Caco-2 (cell line): ENCODE results near the gene CCN5. TPM values are rescaled to one million over a fixed set of nuclear protein-coding genes. Genes with fewer than 3 reads are reported as not detected.

Source experiments
- BruUV-seq: library from RNA; stranded (reverse); fragments of 400-500 nt; replicated peaks from 2 replicates; lab custom pipeline; 2021; lab: Mats Ljungman, UMichigan
- CTCF ChIA-PET: fragments of 300-600 bp; sonication (Branson Sonifier 250); formaldehyde crosslinking; loops from one replicate; lab custom pipeline; 2022; ENCODE audit warnings: antibody characterized with exemption; lab: Charles Lee
- POLR2A ChIA-PET: fragments of 300-600 bp; sonication (Branson Sonifier 250); formaldehyde crosslinking; loops from one replicate; lab custom pipeline; 2022; ENCODE audit warnings: antibody characterized with exemption; lab: Charles Lee
- DNase-seq, 2 experiments: peaks; one replicate each; pipeline versions ENCODE4 v3.0.0 to v3.0.0-alpha.2; 2020 to 2022
- H3K27me3 ChIP-seq: replicated peaks from 2 replicates; pipeline ENCODE4 v1.6.0; 2011; ENCODE audit warnings: low read length; ENCODE audit not compliant: control insufficient read depth, insufficient read depth
- H3K36me3 ChIP-seq: 2 replicates; pipeline ENCODE4 v1.5.1; 2011; ENCODE audit warnings: low read length; ENCODE audit not compliant: control insufficient read depth, insufficient read depth
- H3K4me1 ChIP-seq: fragments of 250-450 bp; sonication (Bioruptor Pico); 2 replicates; pipeline ENCODE4 v1.5.1; 2020; ENCODE audit warnings: mild to moderate bottlenecking
- H3K4me3 ChIP-seq: 2 replicates; pipeline ENCODE4 v1.5.1; 2011; ENCODE audit warnings: low read depth, mild to moderate bottlenecking, control low read depth, low read length
- H3K9me3 ChIP-seq: fragments of 250-450 bp; sonication (Bioruptor Pico); 2 replicates; pipeline ENCODE4 v1.5.1; 2020; ENCODE audit warnings: mild to moderate bottlenecking, moderate library complexity
- H3K27ac Mint-ChIP-seq: one replicate; pipeline ENCODE4 v1.8.0; 2022; ENCODE audit warnings: mixed read lengths; ENCODE audit not compliant: unreplicated experiment
- H3K27me3 Mint-ChIP-seq: one replicate; pipeline ENCODE4 v1.8.0; 2022; ENCODE audit warnings: mixed read lengths; ENCODE audit not compliant: insufficient read depth, unreplicated experiment
- H3K36me3 Mint-ChIP-seq: one replicate; pipeline ENCODE4 v1.8.0; 2022; ENCODE audit warnings: mild to moderate bottlenecking, mixed read lengths; ENCODE audit not compliant: insufficient read depth, unreplicated experiment
- H3K4me1 Mint-ChIP-seq: one replicate; pipeline ENCODE4 v1.8.0; 2022; ENCODE audit warnings: low read depth, mixed read lengths; ENCODE audit not compliant: unreplicated experiment
- H3K4me3 Mint-ChIP-seq: one replicate; pipeline ENCODE4 v1.8.0; 2022; ENCODE audit warnings: mild to moderate bottlenecking, moderate library complexity, mixed read lengths; ENCODE audit not compliant: unreplicated experiment
- H3K9me3 Mint-ChIP-seq: one replicate; pipeline ENCODE4 v1.8.0; 2022; ENCODE audit warnings: mixed read lengths; ENCODE audit not compliant: unreplicated experiment
- CTCF ChIP-seq, 2 experiments: fragments of 200-600 bp in 1 of 2; IDR thresholded peaks; 1 replicate in 1 of 2; 2 replicates in 1 of 2; pipeline versions ENCODE4 v1.5.1 to v1.8.0; 2011 to 2022; ENCODE audit warnings: antibody characterized with exemption in 1 of 2, control low read depth in 1 of 2, inconsistent platforms in 1 of 2, low read depth in 1 of 2, low read length in 1 of 2, mild to moderate bottlenecking in 1 of 2, moderate library complexity in 1 of 2; ENCODE audit not compliant: insufficient read depth in 1 of 2, severe bottlenecking in 1 of 2, unreplicated experiment in 1 of 2
- intact Hi-C: fragments of 100-400 bp; cut with micrococcal nuclease; formaldehyde crosslinking; loops from one replicate; pipeline ENCODE4 v1.10.0; 2022; ENCODE audit not compliant: unreplicated experiment
- total RNA-seq: library from RNA; stranded (reverse); gene quantifications from 2 replicates; pipeline ENCODE4 v1.2.3, GENCODE V29; 2022

The CCN5 gene
- total RNA-seq, 1 experiment from 2014 or later, result not detected

DNA sequence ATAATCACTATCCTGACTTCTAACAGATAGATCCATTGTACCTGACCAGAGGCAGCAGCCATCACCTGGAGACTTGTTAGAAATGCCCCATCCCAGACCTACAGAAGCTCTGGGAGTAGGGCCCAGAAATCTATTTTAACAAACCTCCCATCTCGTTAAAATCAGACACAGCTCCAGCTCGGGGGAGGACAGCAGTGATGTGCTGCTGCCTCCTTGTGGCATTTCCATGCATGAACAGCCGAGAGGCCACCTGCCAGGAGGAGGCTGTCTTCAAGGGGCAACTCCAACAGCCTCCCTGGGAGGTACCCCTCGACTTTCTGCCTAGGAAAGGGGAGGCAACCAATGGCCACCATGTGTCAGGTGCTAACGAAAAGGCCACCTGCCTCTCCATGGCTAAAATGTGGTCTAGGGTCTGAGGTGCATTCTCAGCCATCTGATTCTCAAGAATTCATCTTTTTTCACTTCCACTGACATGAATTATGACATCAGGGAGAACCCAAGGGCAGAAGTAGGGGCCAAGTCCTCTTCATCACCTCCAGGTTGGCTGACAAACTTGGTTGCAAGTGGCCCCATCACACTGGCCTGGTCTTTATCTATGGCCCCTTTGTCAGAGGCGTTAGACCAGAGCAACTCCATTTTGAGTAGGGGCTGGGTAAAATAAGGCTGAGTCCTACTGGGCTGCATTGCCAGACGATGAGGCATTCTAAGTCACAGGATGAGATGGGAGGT lies 18.3 kb downstream of the CCN5 start:
- POLR2A ChIA-PET, result no interaction called here
- peaks cover 44% of the 10 kb centered on the region for H3K4me1 Mint-ChIP-seq
- peak overlapping the region; percentile 9 for H3K27ac Mint-ChIP-seq

GRCh38 chr20:44734938-44735337 lies 19.8 kb downstream of the CCN5 start:
- Histone ChIP-seq H3K4me1 (peaks cover 32% of the 10 kb centered on the region), H3K4me3 (no peak overlapping the region), H3K9me3 (no peaks in the 10 kb centered on the region), H3K36me3 (no peaks in the 10 kb centered on the region), H3K27me3 (no peaks in the 10 kb centered on the region)
- DNase-seq, result peak in 1 of 2 experiments; percentile 69
- H3K27me3 Mint-ChIP-seq, result no peaks in the 10 kb centered on the region
- no peak overlapping the region for H3K4me3 Mint-ChIP-seq
- H3K9me3 Mint-ChIP-seq, result peaks cover 10% of the 10 kb centered on the region
- BruUV-seq, result no TSS peak
- CTCF ChIA-PET, result interaction anchor here (5.5 kb wide), 1 partner anchor 51 kb away, joined by 132 read pairs; no protein-coding TSS in a partner anchor
- H3K27ac Mint-ChIP-seq, result no peak overlapping the region
- TF ChIP-seq CTCF (IDR thresholded peaks at IDR 0.05; ENCODE audit: insufficient read depth in 1 of 2, low read depth in 1 of 2, low read length in 1 of 2, severe bottlenecking in 1 of 2, unreplicated experiment in 1 of 2), result peak in 1 of 2 experiments; percentile 4
- intact Hi-C loops, result loop anchor here (10.0 kb wide), 3 partner anchors 200 to 520 kb away; partner anchors contain the start of genes OSER1 and TTPAL
- peaks cover 37% of the 10 kb centered on the region for H3K4me1 Mint-ChIP-seq
- peaks cover 21% of the 10 kb centered on the region for H3K36me3 Mint-ChIP-seq
- POLR2A ChIA-PET, result interaction anchor here (0.6 kb wide), 1 partner anchor 51 kb away, joined by 3 read pairs; no protein-coding TSS in a partner anchor

More for the DNA sequence above, 18.3 kb downstream of the CCN5 start:
- intact Hi-C loops, result loop anchor here (1.0 to 10.0 kb wide), 5 partner anchors 41 to 519 kb away; partner anchors contain the start of genes OSER1 and TTPAL
- no peak overlapping the region for H3K4me3 Mint-ChIP-seq
- H3K27me3 Mint-ChIP-seq, result no peaks in the 10 kb centered on the region
- Histone ChIP-seq H3K4me1 (peaks cover 36% of the 10 kb centered on the region), H3K27me3 (no peaks in the 10 kb centered on the region), H3K4me3 (no peak overlapping the region), H3K36me3 (no peaks in the 10 kb centered on the region), H3K9me3 (no peaks in the 10 kb centered on the region)
- TF ChIP-seq CTCF (IDR thresholded peaks at IDR 0.05; ENCODE audit: insufficient read depth in 1 of 2, low read depth in 1 of 2, low read length in 1 of 2, severe bottlenecking in 1 of 2, unreplicated experiment in 1 of 2), result peak; percentile 95 to 98
- peaks cover 14% of the 10 kb centered on the region for H3K36me3 Mint-ChIP-seq
- peaks cover 10% of the 10 kb centered on the region for H3K9me3 Mint-ChIP-seq
- CTCF ChIA-PET, result interaction anchor here (0.6 to 5.5 kb wide), 12 partner anchors 9 to 258 kb away, joined by 3 to 132 read pairs (median 4); partner anchors contain the start of genes TTPAL and YWHAB
- DNase-seq, result peak; percentile 82 to 89
- no TSS peak for BruUV-seq

DNA sequence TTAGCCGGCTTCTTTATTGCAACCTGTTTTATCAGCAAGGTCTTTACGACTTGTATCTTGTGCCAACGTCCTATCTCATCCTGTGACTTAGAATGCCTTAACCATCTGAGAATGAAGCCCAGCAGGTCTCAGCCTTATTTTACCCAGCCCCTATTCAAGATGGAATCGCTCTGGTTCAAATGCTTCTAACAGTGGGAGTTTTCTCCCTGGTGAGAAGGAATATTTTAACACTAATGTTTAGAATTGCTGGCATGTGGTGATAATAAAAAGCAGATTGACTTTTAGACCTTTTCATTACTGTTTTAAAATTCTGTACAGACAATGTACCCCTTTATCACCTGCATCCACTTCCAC lies 20.6 kb downstream of the CCN5 start:
- Mint-ChIP-seq H3K27me3 (no peaks in the 10 kb centered on the region), H3K27ac (peak overlapping the region; percentile 84), H3K4me1 (peaks cover 37% of the 10 kb centered on the region), H3K4me3 (peak overlapping the region; percentile 57), H3K36me3 (peaks cover 21% of the 10 kb centered on the region), H3K9me3 (peaks cover 10% of the 10 kb centered on the region)
- H3K36me3 ChIP-seq, result no peaks in the 10 kb centered on the region
- no peaks in the 10 kb centered on the region for H3K9me3 ChIP-seq
- BruUV-seq, result no TSS peak
- CTCF ChIA-PET, result interaction anchor here (0.5 kb wide), 1 partner anchor 131 kb away, joined by 3 read pairs; no protein-coding TSS in a partner anchor
- POLR2A ChIA-PET, result no interaction called here
- TF ChIP-seq CTCF (IDR thresholded peaks at IDR 0.05; ENCODE audit: insufficient read depth in 1 of 2, low read depth in 1 of 2, low read length in 1 of 2, severe bottlenecking in 1 of 2, unreplicated experiment in 1 of 2), result no peak
- intact Hi-C loops, result loop anchor here (1.0 to 10.0 kb wide), 6 partner anchors 12 to 521 kb away; partner anchors contain the start of genes OSER1, TTPAL and YWHAB
- no peaks in the 10 kb centered on the region for H3K27me3 ChIP-seq
- H3K4me3 ChIP-seq, result no peak overlapping the region
- DNase-seq, result no peak
- H3K4me1 ChIP-seq, result peaks cover 32% of the 10 kb centered on the region
